ENCODE results near the gene RAB40C. TPM values are rescaled to one million over a fixed set of nuclear protein-coding genes. Genes with fewer than 3 reads are reported as not detected.

RAB40C gene
- total RNA-seq, 1 experiment from 2014 or later, result 19.1 TPM

GRCh38 chr16:676565-676902 is 86.7 kb downstream of the RAB40C start:
- no peak for DNase-seq
- no peak overlapping the region for H3K4me3 ChIP-seq (ENCODE audit: low read depth, low read length)
- Mint-ChIP-seq H3K27ac (ENCODE audit: unreplicated experiment) (no peak overlapping the region), H3K4me3 (ENCODE audit: unreplicated experiment) (no peak overlapping the region), H3K36me3 (ENCODE audit: insufficient read depth, unreplicated experiment) (peaks cover 36% of the 10 kb centered on the region), H3K4me1 (ENCODE audit: low read depth, unreplicated experiment) (no peaks in the 10 kb centered on the region), H3K27me3 (ENCODE audit: insufficient read depth, unreplicated experiment) (no peaks in the 10 kb centered on the region), H3K9me3 (ENCODE audit: unreplicated experiment) (no peaks in the 10 kb centered on the region)
- POLR2A ChIA-PET, result no interaction called here
- H3K4me1 ChIP-seq, result peaks cover 15% of the 10 kb centered on the region; the same call in 1 of the 2 replicates
- CTCF ChIA-PET, result no interaction called here
- peaks cover 1% of the 10 kb centered on the region for H3K36me3 ChIP-seq (ENCODE audit: control insufficient read depth, insufficient read depth, low read length)
- BruUV-seq (replicated peaks), result no TSS peak
- no peak for TF ChIP-seq CTCF (IDR thresholded peaks at IDR 0.05; ENCODE audit: insufficient read depth in 1 of 2, low read depth in 1 of 2, low read length in 1 of 2, severe bottlenecking in 1 of 2, unreplicated experiment in 1 of 2)
- H3K27me3 ChIP-seq (replicated peaks; ENCODE audit: control insufficient read depth, insufficient read depth, low read length), result no peaks in the 10 kb centered on the region
- no peaks in the 10 kb centered on the region for H3K9me3 ChIP-seq
- intact Hi-C loops (cut with micrococcal nuclease; ENCODE audit: unreplicated experiment), result no loop called here

- Histone ChIP-seq H3K36me3 (ENCODE audit: control insufficient read depth, insufficient read depth, low read length) (peaks cover 4% of the 10 kb centered on the region), H3K4me1 (peaks cover 17% of the 10 kb centered on the region; the same call in 1 of the 2 replicates), H3K9me3 (no peaks in the 10 kb centered on the region), H3K27me3 (replicated peaks; ENCODE audit: control insufficient read depth, insufficient read depth, low read length) (no peaks in the 10 kb centered on the region), H3K4me3 (ENCODE audit: low read depth, low read length) (no peak overlapping the region)
- no peak for DNase-seq
- no peak overlapping the region for H3K27ac Mint-ChIP-seq (ENCODE audit: unreplicated experiment)
- no TSS peak for BruUV-seq (replicated peaks)
- TF ChIP-seq CTCF (IDR thresholded peaks at IDR 0.05; ENCODE audit: insufficient read depth in 1 of 2, low read depth in 1 of 2, low read length in 1 of 2, severe bottlenecking in 1 of 2, unreplicated experiment in 1 of 2), result no peak
- no peak overlapping the region for H3K4me3 Mint-ChIP-seq (ENCODE audit: unreplicated experiment)
- ChIA-PET POLR2A (no interaction called here), CTCF (no interaction called here)
- peaks cover 40% of the 10 kb centered on the region for H3K36me3 Mint-ChIP-seq (ENCODE audit: insufficient read depth, unreplicated experiment)
- H3K9me3 Mint-ChIP-seq (ENCODE audit: unreplicated experiment), result no peaks in the 10 kb centered on the region
- H3K27me3 Mint-ChIP-seq (ENCODE audit: insufficient read depth, unreplicated experiment), result no peaks in the 10 kb centered on the region
- intact Hi-C loops (cut with micrococcal nuclease; ENCODE audit: unreplicated experiment), result no loop called here
- H3K4me1 Mint-ChIP-seq (ENCODE audit: low read depth, unreplicated experiment), result no peaks in the 10 kb centered on the region
Observed at GRCh38 chr16:676913-677312, 87.0 kb downstream of the RAB40C start.

DNA sequence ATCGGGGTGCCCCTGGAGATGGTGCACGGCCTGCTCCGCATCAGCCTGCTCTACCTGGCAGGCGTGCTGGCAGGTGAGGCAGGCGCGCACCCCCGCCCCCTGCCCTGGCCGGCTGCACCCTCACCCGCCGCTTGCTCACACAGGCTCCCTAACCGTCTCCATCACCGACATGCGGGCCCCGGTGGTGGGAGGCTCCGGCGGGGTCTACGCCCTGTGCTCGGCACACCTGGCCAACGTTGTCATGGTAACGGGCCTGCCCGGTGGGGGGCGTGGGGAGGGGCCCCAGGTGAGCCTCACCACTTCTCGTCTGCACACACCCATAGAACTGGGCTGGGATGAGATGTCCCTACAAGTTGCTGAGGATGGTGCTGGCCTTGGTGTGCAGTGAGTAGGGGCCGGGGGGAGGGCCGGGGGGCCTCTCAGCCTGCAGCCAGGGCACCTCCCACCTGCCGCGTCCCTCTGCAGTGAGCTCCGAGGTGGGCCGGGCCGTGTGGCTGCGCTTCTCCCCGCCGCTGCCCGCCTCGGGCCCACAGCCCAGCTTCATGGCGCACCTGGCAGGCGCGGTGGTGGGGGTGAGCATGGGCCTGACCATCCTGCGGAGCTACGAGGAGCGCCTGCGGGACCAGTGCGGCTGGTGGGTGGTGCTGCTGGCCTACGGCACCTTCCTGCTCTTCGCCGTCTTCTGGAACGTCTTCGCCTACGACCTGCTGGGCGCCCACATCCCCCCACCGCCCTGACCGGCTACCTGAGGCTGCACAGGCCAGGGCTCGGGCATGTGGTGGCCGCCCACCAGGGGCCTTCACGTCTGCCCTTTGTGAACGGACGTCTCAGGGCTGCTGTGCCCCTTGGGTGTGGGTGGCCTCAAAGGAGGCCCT is 87.7 kb downstream of the RAB40C start:
- ChIA-PET POLR2A (no interaction called here), CTCF (no interaction called here)
- Mint-ChIP-seq H3K27me3 (ENCODE audit: insufficient read depth, unreplicated experiment) (no peaks in the 10 kb centered on the region), H3K4me3 (ENCODE audit: unreplicated experiment) (no peak overlapping the region), H3K4me1 (ENCODE audit: low read depth, unreplicated experiment) (no peaks in the 10 kb centered on the region), H3K36me3 (ENCODE audit: insufficient read depth, unreplicated experiment) (peaks cover 47% of the 10 kb centered on the region), H3K27ac (ENCODE audit: unreplicated experiment) (no peak overlapping the region), H3K9me3 (ENCODE audit: unreplicated experiment) (no peaks in the 10 kb centered on the region)
- Histone ChIP-seq H3K4me3 (ENCODE audit: low read depth, low read length) (no peak overlapping the region), H3K27me3 (replicated peaks; ENCODE audit: control insufficient read depth, insufficient read depth, low read length) (no peaks in the 10 kb centered on the region), H3K9me3 (no peaks in the 10 kb centered on the region), H3K36me3 (ENCODE audit: control insufficient read depth, insufficient read depth, low read length) (peaks cover 3% of the 10 kb centered on the region), H3K4me1 (peaks cover 21% of the 10 kb centered on the region)
- TF ChIP-seq CTCF (IDR thresholded peaks at IDR 0.05; ENCODE audit: insufficient read depth in 1 of 2, low read depth in 1 of 2, low read length in 1 of 2, severe bottlenecking in 1 of 2, unreplicated experiment in 1 of 2), result no peak
- intact Hi-C loops (cut with micrococcal nuclease; ENCODE audit: unreplicated experiment), result no loop called here
- DNase-seq, result no peak
- no TSS peak for BruUV-seq (replicated peaks)

Measured in Caco-2 (cell line).